GM18907 (cell line): ENCODE measurements around the gene JAK1.
"Not testable (repeated sequence)": the region's sequence is repeated elsewhere in the genome, so short reads cannot be mapped to it uniquely, and the experiment has no call there.

ENCODE experiments used
- ATAC-seq: cut with Tn5 transposase; IDR thresholded peaks from one replicate; pipeline ENCODE4 v1.9.1; 2021; ENCODE audit warnings: mild to moderate bottlenecking, moderate library complexity; ENCODE audit not compliant: unreplicated experiment

The JAK1 gene

GRCh38 chr1:64923294-64923718 is 43.0 kb downstream of the JAK1 start:
- ATAC-seq, result no peak

GRCh38 chr1:64922336-64922735 is 44.0 kb downstream of the JAK1 start:
- no peak for ATAC-seq

GRCh38 chr1:64921771-64922170 is 44.6 kb downstream of the JAK1 start:
- no peak for ATAC-seq

- no peak for ATAC-seq
Measured at GRCh38 chr1:64920941-64921589, 45.3 kb downstream of the JAK1 start.

- not testable (repeated sequence) for ATAC-seq
Measured at GRCh38 chr1:64919120-64919519, 47.2 kb downstream of the JAK1 start.

GRCh38 chr1:64917907-64918306 is 48.4 kb downstream of the JAK1 start:
- ATAC-seq, result no peak

GRCh38 chr1:64917328-64917861 is 49.0 kb downstream of the JAK1 start:
- ATAC-seq, result peak; percentile 43

- ATAC-seq, result no peak
Measured at GRCh38 chr1:64915381-64916274, 50.7 kb downstream of the JAK1 start.

- no peak for ATAC-seq
Measured at GRCh38 chr1:64913361-64914015, 52.9 kb downstream of the JAK1 start.

GRCh38 chr1:64912191-64912590 is 54.2 kb downstream of the JAK1 start:
- no peak for ATAC-seq

- ATAC-seq, result no peak
Measured at GRCh38 chr1:64911326-64911725, 55.0 kb downstream of the JAK1 start.

GRCh38 chr1:64909031-64909430 is 57.3 kb downstream of the JAK1 start:
- ATAC-seq, result no peak

GRCh38 chr1:64908575-64908974 is 57.8 kb downstream of the JAK1 start:
- ATAC-seq, result no peak

GRCh38 chr1:64906447-64906846 is 59.9 kb downstream of the JAK1 start:
- no peak for ATAC-seq

GRCh38 chr1:64903593-64903992 is 62.8 kb downstream of the JAK1 start:
- ATAC-seq, result no peak

- ATAC-seq, result no peak
Measured at GRCh38 chr1:64901663-64902062, 64.7 kb downstream of the JAK1 start.

- no peak for ATAC-seq
Measured at GRCh38 chr1:64900916-64901315, 65.4 kb downstream of the JAK1 start.

- ATAC-seq, result peak; percentile 80
Measured at GRCh38 chr1:64898107-64898861, 68.1 kb downstream of the JAK1 start.

GRCh38 chr1:64896551-64896950 is 69.8 kb downstream of the JAK1 start:
- no peak for ATAC-seq

- peak; percentile 76 for ATAC-seq
Measured at GRCh38 chr1:64895500-64895899, 70.8 kb downstream of the JAK1 start.
